GM23338 (cell line): Measurements from ENCODE around the gene CSNK1A1. TPM values are rescaled to one million over a fixed set of nuclear protein-coding genes. Genes with fewer than 3 reads are reported as not detected.

Source experiments
- ATAC-seq: fragments of 200-7000 bp; cut with Tn5 transposase; 3 replicates; pipeline ENCODE4 v1.9.1; 2020
- DNase-seq: peaks from one replicate; pipeline ENCODE4 v3.0.0-alpha.2; 2015; ENCODE audit warnings: low spot score
- H2AFZ ChIP-seq: fragments of 200-600 bp; sonication (generic); 2 replicates; pipeline ENCODE4 v1.8.0; 2016; ENCODE audit warnings: antibody characterized with exemption, mild to moderate bottlenecking, moderate library complexity
- H3F3A ChIP-seq: fragments of 200-600 bp; sonication (generic); replicated peaks from 2 replicates; pipeline ENCODE4 v1.8.0; 2017; ENCODE audit warnings: antibody characterized with exemption, mixed run types, low read depth
- H3K27ac ChIP-seq: fragments of 200-600 bp; sonication (generic); 2 replicates; pipeline ENCODE4 v1.6.1; 2016; ENCODE audit warnings: low read depth
- H3K27me3 ChIP-seq: fragments of 200-600 bp; sonication (generic); 2 replicates; pipeline ENCODE4 v1.8.0; 2016; ENCODE audit warnings: mild to moderate bottlenecking, mixed run types, moderate library complexity; ENCODE audit not compliant: insufficient read depth
- H3K36me3 ChIP-seq: fragments of 200-600 bp; sonication (generic); 2 replicates; pipeline ENCODE4 v1.8.0; 2016; ENCODE audit warnings: mild to moderate bottlenecking; ENCODE audit not compliant: insufficient read depth
- H3K4me1 ChIP-seq: fragments of 200-600 bp; sonication (generic); 2 replicates; pipeline ENCODE4 v1.8.0; 2016; ENCODE audit warnings: mild to moderate bottlenecking, moderate library complexity; ENCODE audit not compliant: insufficient read depth
- H3K4me2 ChIP-seq: fragments of 200-600 bp; sonication (generic); 2 replicates; pipeline ENCODE4 v1.7.1; 2017; ENCODE audit warnings: mixed run types
- H3K4me3 ChIP-seq: fragments of 200-600 bp; sonication (generic); 2 replicates; pipeline ENCODE4 v1.6.1; 2016; ENCODE audit warnings: mixed run types
- H3K79me2 ChIP-seq: fragments of 200-600 bp; sonication (generic); replicated peaks from 2 replicates; pipeline ENCODE4 v1.8.0; 2017; ENCODE audit warnings: mild to moderate bottlenecking; ENCODE audit not compliant: insufficient read depth
- H3K9me2 ChIP-seq: fragments of 200-600 bp; sonication (generic); 2 replicates; pipeline ENCODE4 v1.8.0; 2017; ENCODE audit not compliant: insufficient read depth
- H4K20me1 ChIP-seq: fragments of 200-600 bp; sonication (generic); replicated peaks from 2 replicates; pipeline ENCODE4 v1.8.0; 2017; ENCODE audit warnings: mild to moderate bottlenecking; ENCODE audit not compliant: insufficient read depth
- H3K27ac Mint-ChIP-seq: 2 replicates; pipeline ENCODE4 v1.8.0; 2020; ENCODE audit warnings: inconsistent platforms, mild to moderate bottlenecking, moderate library complexity, mixed read lengths
- H3K27me3 Mint-ChIP-seq: 3 replicates; pipeline ENCODE4 v1.8.0; 2022; ENCODE audit warnings: low read depth, mild to moderate bottlenecking, moderate library complexity, mixed read lengths, inconsistent platforms; ENCODE audit not compliant: insufficient read depth, poor library complexity
- H3K36me3 Mint-ChIP-seq: 3 replicates; pipeline ENCODE4 v1.8.0; 2021; ENCODE audit warnings: low read depth, mild to moderate bottlenecking, inconsistent platforms, moderate library complexity, mixed read lengths
- H3K4me1 Mint-ChIP-seq: 3 replicates; pipeline ENCODE4 v1.8.0; 2020; ENCODE audit warnings: mild to moderate bottlenecking, inconsistent platforms, mixed read lengths
- H3K4me3 Mint-ChIP-seq: 3 replicates; pipeline ENCODE4 v1.8.0; 2021; ENCODE audit warnings: moderate library complexity, mild to moderate bottlenecking, inconsistent platforms, mixed read lengths
- H3K9me3 Mint-ChIP-seq: 3 replicates; pipeline ENCODE4 v1.8.0; 2020; ENCODE audit warnings: moderate library complexity, mild to moderate bottlenecking, inconsistent platforms, mixed read lengths
- CREB1 ChIP-seq: fragments of 250-450 bp; sonication (Bioruptor Pico); IDR thresholded peaks from 2 replicates; pipeline ENCODE4 v1.5.0; 2020; ENCODE audit warnings: low read depth, mild to moderate bottlenecking, moderate library complexity
- CTCF ChIP-seq, 2 experiments: fragments of 200-600 bp in 1 of 2; sonication (generic) in 1 of 2; conservative IDR thresholded peaks; 2 replicates each; pipeline versions ENCODE4 v1.5.1 to v1.6.1; 2016 to 2017; ENCODE audit warnings: antibody characterized with exemption in 2 of 2, low read depth in 2 of 2, mild to moderate bottlenecking in 2 of 2, moderate library complexity in 1 of 2
- ETS1 ChIP-seq: IDR thresholded peaks from 2 replicates; pipeline ENCODE4 v1.6.1; 2016; ENCODE audit warnings: antibody characterized with exemption
- EZH2 ChIP-seq: fragments of 200-600 bp; sonication (generic); IDR thresholded peaks from one replicate; pipeline ENCODE4 v1.8.0; 2017; ENCODE audit warnings: antibody characterized with exemption, mild to moderate bottlenecking, low read depth; ENCODE audit not compliant: unreplicated experiment
- EZH2phosphoT487 ChIP-seq: fragments of 200-600 bp; sonication (generic); IDR thresholded peaks from one replicate; pipeline ENCODE4 v1.8.1; 2018; ENCODE audit warnings: antibody characterized with exemption; ENCODE audit not compliant: unreplicated experiment
- JUNB ChIP-seq: IDR thresholded peaks from one replicate; pipeline ENCODE4 v1.6.1; 2016; ENCODE audit warnings: antibody characterized with exemption; ENCODE audit not compliant: unreplicated experiment
- NANOG ChIP-seq: IDR thresholded peaks from 2 replicates; pipeline ENCODE4 v1.6.1; 2016; ENCODE audit warnings: antibody characterized with exemption, borderline replicate concordance
- POLR2AphosphoS5 ChIP-seq: IDR thresholded peaks from 2 replicates; pipeline ENCODE4 v1.6.1; 2016; ENCODE audit warnings: antibody characterized with exemption, low read depth
- REST ChIP-seq: IDR thresholded peaks from one replicate; pipeline ENCODE4 v1.6.1; 2018; ENCODE audit warnings: antibody characterized with exemption; ENCODE audit not compliant: unreplicated experiment
- STAT1 ChIP-seq: IDR thresholded peaks from one replicate; pipeline ENCODE4 v1.6.1; 2016; ENCODE audit warnings: antibody characterized with exemption; ENCODE audit not compliant: unreplicated experiment
- ZNF114 ChIP-seq: fragments of 250-450 bp; sonication (Bioruptor Pico); IDR thresholded peaks from 2 replicates; pipeline ENCODE4 v1.5.0; 2020; ENCODE audit warnings: mild to moderate bottlenecking, moderate library complexity
- ZNF331 ChIP-seq: fragments of 250-450 bp; sonication (Bioruptor Pico); IDR thresholded peaks from 2 replicates; pipeline ENCODE4 v1.5.0; 2020; ENCODE audit warnings: low read depth, mild to moderate bottlenecking, moderate library complexity
- ZNF462 ChIP-seq: fragments of 250-450 bp; sonication (Bioruptor Pico); IDR thresholded peaks from 2 replicates; pipeline ENCODE4 v1.5.0; 2020; ENCODE audit warnings: mild to moderate bottlenecking, moderate library complexity
- polyA plus RNA-seq: library from polyadenylated mRNA; unstranded; fragments of >200 nt; fragmentation: Nextera tagmentation; extraction: Ambion mirVana; gene quantifications from 2 replicates; pipeline ENCODE4 v1.2.1, GENCODE V29; 2016
- total RNA-seq: library from RNA; depleted of rRNA; stranded (reverse); fragments of >200 nt; shearing (Covaris generic); gene quantifications from 2 replicates; pipeline ENCODE4 v1.2.3, GENCODE V29; 2014

CSNK1A1 gene
- total and polyA plus RNA-seq, 2 experiments from 2014 or later = 110 to 233 TPM

- H3F3A ChIP-seq = 0 out of 2 replicates have a peak, but pooled peaks cover 4% of the 10 kb centered on the region
- no peaks in the 10 kb centered on the region for H3K9me2 ChIP-seq
- H3K4me2 ChIP-seq = no peak overlapping the region
- H3K79me2 ChIP-seq = peaks cover 8% of the 10 kb centered on the region; the same call in 1 of the 2 replicates
- ATAC-seq (no peak), DNase-seq (no peak)
- no peak overlapping the region for H3K4me3 ChIP-seq
- Mint-ChIP-seq H3K9me3 (no peaks in the 10 kb centered on the region; the same call in 2 of the 3 replicates), H3K27me3 (peaks cover 7% of the 10 kb centered on the region), H3K36me3 (peaks cover 76% of the 10 kb centered on the region), H3K4me1 (peaks cover 20% of the 10 kb centered on the region), H3K27ac (no peak overlapping the region), H3K4me3 (no peak overlapping the region)
- no peaks in the 10 kb centered on the region for H3K27me3 ChIP-seq
- H2AFZ ChIP-seq = no peak overlapping the region
- H3K27ac ChIP-seq = peak overlapping the region; percentile 57
- TF ChIP-seq CTCF (conservative IDR thresholded peaks at IDR 0.05; ENCODE audit: low read depth in 2 of 2) (no peak), ZNF462 (CRISPR knock-in tag) (no peak), NANOG (no peak), ETS1 (no peak), JUNB (no peak), ZNF331 (no peak), POLR2AphosphoS5 (no peak), REST (no peak), CREB1 (CRISPR knock-in tag) (no peak), STAT1 (no peak), ZNF114 (CRISPR knock-in tag) (no peak), EZH2 (no peak), EZH2phosphoT487 (no peak)
- peaks cover 7% of the 10 kb centered on the region; the same call in 1 of the 2 replicates for H4K20me1 ChIP-seq
- peaks cover 56% of the 10 kb centered on the region for H3K36me3 ChIP-seq
- peaks cover 15% of the 10 kb centered on the region for H3K4me1 ChIP-seq
Measured at GRCh38 chr5:149503006-149503405, 48.2 kb downstream of the CSNK1A1 start.
